SK-N-MC (cell line): Measurements from ENCODE around the gene PAX5.

Source experiments
- EZH2 ChIP-seq: fragments of 200-600 bp; sonication (generic); IDR thresholded peaks from one replicate; pipeline ENCODE4 v1.6.1; 2017; ENCODE audit warnings: antibody characterized with exemption
- POLR2AphosphoS5 ChIP-seq: IDR thresholded peaks from 2 replicates; pipeline ENCODE4 v1.6.1; 2012; ENCODE audit warnings: mild to moderate bottlenecking, low read depth, low read length, borderline replicate concordance

GRCh38 chr9:36905101-36906066, 128.7 kb downstream of the PAX5 start:
- TF ChIP-seq POLR2AphosphoS5 (no peak), EZH2 (no peak)
